ENCODE measurements around the gene MADD.

- no peak for TF ChIP-seq RELB (IDR thresholded peaks at IDR 0.05; ENCODE audit: low read depth)
- no peak for TF ChIP-seq CTCF (IDR thresholded peaks at IDR 0.05 in 2 of 3, conservative IDR thresholded peaks at IDR 0.05 in 1 of 3; ENCODE audit: control insufficient read depth in 2 of 3, extremely low read depth in 1 of 3, insufficient read depth in 1 of 3, low read depth in 3 of 3, low read length in 3 of 3)
- no peak for TF ChIP-seq REST (IDR thresholded peaks at IDR 0.05; ENCODE audit: low read depth, low read length)
Measured at GRCh38 chr11:47361419-47361818, 91.5 kb downstream of the MADD start.

Data from GM12878 (cell line).